Caco-2 (cell line): ENCODE measurements around the gene MAP1LC3B2. TPM values are rescaled to one million over a fixed set of nuclear protein-coding genes. Genes with fewer than 3 reads are reported as not detected.

Experiments
- BruUV-seq: library from RNA; stranded (reverse); fragments of 400-500 nt; replicated peaks from 2 replicates; lab custom pipeline; 2021; lab: Mats Ljungman, UMichigan
- CTCF ChIA-PET: fragments of 300-600 bp; sonication (Branson Sonifier 250); formaldehyde crosslinking; loops from one replicate; lab custom pipeline; 2022; ENCODE audit warnings: antibody characterized with exemption; lab: Charles Lee
- POLR2A ChIA-PET: fragments of 300-600 bp; sonication (Branson Sonifier 250); formaldehyde crosslinking; loops from one replicate; lab custom pipeline; 2022; ENCODE audit warnings: antibody characterized with exemption; lab: Charles Lee
- DNase-seq, 2 experiments: peaks; one replicate each; pipeline versions ENCODE4 v3.0.0 to v3.0.0-alpha.2; 2020 to 2022
- H3K27me3 ChIP-seq: replicated peaks from 2 replicates; pipeline ENCODE4 v1.6.0; 2011; ENCODE audit warnings: low read length; ENCODE audit not compliant: control insufficient read depth, insufficient read depth
- H3K36me3 ChIP-seq: 2 replicates; pipeline ENCODE4 v1.5.1; 2011; ENCODE audit warnings: low read length; ENCODE audit not compliant: control insufficient read depth, insufficient read depth
- H3K4me1 ChIP-seq: fragments of 250-450 bp; sonication (Bioruptor Pico); 2 replicates; pipeline ENCODE4 v1.5.1; 2020; ENCODE audit warnings: mild to moderate bottlenecking
- H3K4me3 ChIP-seq: 2 replicates; pipeline ENCODE4 v1.5.1; 2011; ENCODE audit warnings: low read depth, mild to moderate bottlenecking, control low read depth, low read length
- H3K9me3 ChIP-seq: fragments of 250-450 bp; sonication (Bioruptor Pico); 2 replicates; pipeline ENCODE4 v1.5.1; 2020; ENCODE audit warnings: mild to moderate bottlenecking, moderate library complexity
- H3K27ac Mint-ChIP-seq: one replicate; pipeline ENCODE4 v1.8.0; 2022; ENCODE audit warnings: mixed read lengths; ENCODE audit not compliant: unreplicated experiment
- H3K27me3 Mint-ChIP-seq: one replicate; pipeline ENCODE4 v1.8.0; 2022; ENCODE audit warnings: mixed read lengths; ENCODE audit not compliant: insufficient read depth, unreplicated experiment
- H3K36me3 Mint-ChIP-seq: one replicate; pipeline ENCODE4 v1.8.0; 2022; ENCODE audit warnings: mild to moderate bottlenecking, mixed read lengths; ENCODE audit not compliant: insufficient read depth, unreplicated experiment
- H3K4me1 Mint-ChIP-seq: one replicate; pipeline ENCODE4 v1.8.0; 2022; ENCODE audit warnings: low read depth, mixed read lengths; ENCODE audit not compliant: unreplicated experiment
- H3K4me3 Mint-ChIP-seq: one replicate; pipeline ENCODE4 v1.8.0; 2022; ENCODE audit warnings: mild to moderate bottlenecking, moderate library complexity, mixed read lengths; ENCODE audit not compliant: unreplicated experiment
- H3K9me3 Mint-ChIP-seq: one replicate; pipeline ENCODE4 v1.8.0; 2022; ENCODE audit warnings: mixed read lengths; ENCODE audit not compliant: unreplicated experiment
- CTCF ChIP-seq, 2 experiments: fragments of 200-600 bp in 1 of 2; IDR thresholded peaks; 1 replicate in 1 of 2; 2 replicates in 1 of 2; pipeline versions ENCODE4 v1.5.1 to v1.8.0; 2011 to 2022; ENCODE audit warnings: antibody characterized with exemption in 1 of 2, control low read depth in 1 of 2, inconsistent platforms in 1 of 2, low read depth in 1 of 2, low read length in 1 of 2, mild to moderate bottlenecking in 1 of 2, moderate library complexity in 1 of 2; ENCODE audit not compliant: insufficient read depth in 1 of 2, severe bottlenecking in 1 of 2, unreplicated experiment in 1 of 2
- intact Hi-C: fragments of 100-400 bp; cut with micrococcal nuclease; formaldehyde crosslinking; loops from one replicate; pipeline ENCODE4 v1.10.0; 2022; ENCODE audit not compliant: unreplicated experiment
- total RNA-seq: library from RNA; stranded (reverse); gene quantifications from 2 replicates; pipeline ENCODE4 v1.2.3, GENCODE V29; 2022

MAP1LC3B2 gene
- total RNA-seq, 1 experiment from 2014 or later, result not detected

GRCh38 chr12:116551151-116551550 lies 8.0 kb upstream of the MAP1LC3B2 start:
- ChIA-PET POLR2A (no interaction called here), CTCF (no interaction called here)
- no TSS peak for BruUV-seq
- Histone ChIP-seq H3K9me3 (no peaks in the 10 kb centered on the region), H3K27me3 (no peaks in the 10 kb centered on the region), H3K4me1 (no peaks in the 10 kb centered on the region), H3K4me3 (no peak overlapping the region), H3K36me3 (no peaks in the 10 kb centered on the region)
- no peak for DNase-seq
- no peaks in the 10 kb centered on the region for H3K27me3 Mint-ChIP-seq
- intact Hi-C loops, result no loop called here
- no peaks in the 10 kb centered on the region for H3K36me3 Mint-ChIP-seq
- H3K4me1 Mint-ChIP-seq, result no peaks in the 10 kb centered on the region
- no peak overlapping the region for H3K4me3 Mint-ChIP-seq
- H3K9me3 Mint-ChIP-seq, result no peaks in the 10 kb centered on the region
- no peak for TF ChIP-seq CTCF (IDR thresholded peaks at IDR 0.05; ENCODE audit: insufficient read depth in 1 of 2, low read depth in 1 of 2, low read length in 1 of 2, severe bottlenecking in 1 of 2, unreplicated experiment in 1 of 2)
- H3K27ac Mint-ChIP-seq, result no peak overlapping the region

GRCh38 chr12:116551619-116551951 lies 7.6 kb upstream of the MAP1LC3B2 start:
- no peaks in the 10 kb centered on the region for H3K9me3 Mint-ChIP-seq
- no peak overlapping the region for H3K4me3 ChIP-seq
- no peaks in the 10 kb centered on the region for H3K36me3 ChIP-seq
- peaks cover 2% of the 10 kb centered on the region for H3K4me1 Mint-ChIP-seq
- intact Hi-C loops, result no loop called here
- H3K36me3 Mint-ChIP-seq, result no peaks in the 10 kb centered on the region
- DNase-seq, result no peak
- H3K27ac Mint-ChIP-seq, result no peak overlapping the region
- ChIA-PET POLR2A (no interaction called here), CTCF (no interaction called here)
- H3K4me1 ChIP-seq, result no peaks in the 10 kb centered on the region
- no peaks in the 10 kb centered on the region for H3K27me3 ChIP-seq
- H3K27me3 Mint-ChIP-seq, result no peaks in the 10 kb centered on the region
- H3K9me3 ChIP-seq, result no peaks in the 10 kb centered on the region
- no peak for TF ChIP-seq CTCF (IDR thresholded peaks at IDR 0.05; ENCODE audit: insufficient read depth in 1 of 2, low read depth in 1 of 2, low read length in 1 of 2, severe bottlenecking in 1 of 2, unreplicated experiment in 1 of 2)
- BruUV-seq, result no TSS peak
- no peak overlapping the region for H3K4me3 Mint-ChIP-seq

GRCh38 chr12:116551952-116552772 lies 7.0 kb upstream of the MAP1LC3B2 start:
- Mint-ChIP-seq H3K27me3 (no peaks in the 10 kb centered on the region), H3K4me1 (peaks cover 7% of the 10 kb centered on the region), H3K36me3 (no peaks in the 10 kb centered on the region), H3K27ac (no peak overlapping the region), H3K9me3 (no peaks in the 10 kb centered on the region), H3K4me3 (no peak overlapping the region)
- ChIA-PET CTCF (no interaction called here), POLR2A (no interaction called here)
- Histone ChIP-seq H3K27me3 (no peaks in the 10 kb centered on the region), H3K9me3 (no peaks in the 10 kb centered on the region), H3K36me3 (no peaks in the 10 kb centered on the region), H3K4me3 (no peak overlapping the region), H3K4me1 (no peaks in the 10 kb centered on the region)
- DNase-seq, result no peak
- intact Hi-C loops, result no loop called here
- no TSS peak for BruUV-seq
- TF ChIP-seq CTCF (IDR thresholded peaks at IDR 0.05; ENCODE audit: insufficient read depth in 1 of 2, low read depth in 1 of 2, low read length in 1 of 2, severe bottlenecking in 1 of 2, unreplicated experiment in 1 of 2), result no peak
